Panc1 (cell line): ENCODE results near the gene SLCO2A1. TPM values are rescaled to one million over a fixed set of nuclear protein-coding genes. Genes with fewer than 3 reads are reported as not detected.

ENCODE experiments used
- ATAC-seq: fragments of 200-7000 bp; cut with Tn5 transposase; 2 replicates; pipeline ENCODE4 v1.9.1; 2020; ENCODE audit warnings: mild to moderate bottlenecking, moderate library complexity
- BruUV-seq: library from RNA; stranded (reverse); fragments of 400-500 nt; replicated peaks from 2 replicates; lab custom pipeline; 2021; lab: Mats Ljungman, UMichigan
- CTCF ChIA-PET: fragments of 300-600 bp; sonication (Branson Sonifier 250); formaldehyde crosslinking; loops from one replicate; lab custom pipeline; 2022; ENCODE audit warnings: antibody characterized with exemption; lab: Charles Lee
- POLR2A ChIA-PET: fragments of 300-600 bp; sonication (Branson Sonifier 250); formaldehyde crosslinking; loops from one replicate; lab custom pipeline; 2022; ENCODE audit warnings: antibody characterized with exemption; lab: Charles Lee
- DNase-seq: peaks from one replicate; pipeline ENCODE4 v3.0.0-alpha.2; 2010; ENCODE audit warnings: low read depth, low spot score
- H3K27ac ChIP-seq: 2 replicates; pipeline ENCODE4 v1.5.1; 2011; ENCODE audit warnings: mild to moderate bottlenecking, low read length, inconsistent platforms
- H3K27me3 ChIP-seq: fragments of 200-500 bp; sonication (Bioruptor generic); 2 replicates; pipeline ENCODE4 v1.6.0; 2014; ENCODE audit warnings: low read length, inconsistent platforms; ENCODE audit not compliant: control insufficient read depth, insufficient read depth
- H3K36me3 ChIP-seq: fragments of 200-500 bp; sonication (Bioruptor generic); 2 replicates; pipeline ENCODE4 v1.5.1; 2014; ENCODE audit warnings: inconsistent platforms, mild to moderate bottlenecking, low read length, moderate library complexity; ENCODE audit not compliant: control insufficient read depth, insufficient read depth
- H3K4me1 ChIP-seq: 2 replicates; pipeline ENCODE4 v1.5.1; 2011; ENCODE audit warnings: inconsistent platforms, mild to moderate bottlenecking, low read length, moderate library complexity; ENCODE audit not compliant: control insufficient read depth, insufficient read depth
- H3K4me3 ChIP-seq, 2 experiments: 2 replicates each; pipeline ENCODE4 v1.5.1; 2011 to 2012; ENCODE audit warnings: low read depth in 2 of 2, low read length in 2 of 2, mild to moderate bottlenecking in 2 of 2, inconsistent platforms in 1 of 2, moderate library complexity in 1 of 2
- H3K9me3 ChIP-seq: fragments of 200-500 bp; sonication (Bioruptor generic); 2 replicates; pipeline ENCODE4 v1.5.1; 2014; ENCODE audit warnings: low read depth, mild to moderate bottlenecking, inconsistent platforms, low read length, moderate library complexity; ENCODE audit not compliant: control insufficient read depth, insufficient read depth
- CTCF ChIP-seq: fragments of 450-650 bp; IDR thresholded peaks from 2 replicates; pipeline ENCODE4 v1.5.1; 2017; ENCODE audit warnings: mild to moderate bottlenecking
- POLR2AphosphoS5 ChIP-seq: IDR thresholded peaks from 2 replicates; pipeline ENCODE4 v1.6.1; 2012; ENCODE audit warnings: mild to moderate bottlenecking, low read depth, low read length, moderate library complexity
- REST ChIP-seq, 2 experiments: IDR thresholded peaks; 2 replicates each; pipeline ENCODE4 v1.6.1; 2011 to 2012; ENCODE audit warnings: low read depth in 2 of 2, control low read depth in 1 of 2, low read length in 1 of 2, mild to moderate bottlenecking in 1 of 2, moderate library complexity in 1 of 2; ENCODE audit not compliant: insufficient read depth in 1 of 2
- SIN3A ChIP-seq: IDR thresholded peaks from 2 replicates; pipeline ENCODE4 v1.6.1; 2012; ENCODE audit warnings: low read depth, mild to moderate bottlenecking, low read length, moderate library complexity, borderline replicate concordance; ENCODE audit not compliant: insufficient read depth
- TCF7L2 ChIP-seq: IDR thresholded peaks from 2 replicates; pipeline ENCODE4 v1.6.1; 2011; ENCODE audit warnings: mild to moderate bottlenecking, low read depth, low read length, inconsistent platforms
- in situ Hi-C: cut with HindIII; loops from 2 replicates; pipeline ENCODE4 v1.10.0; 2016; ENCODE audit warnings: low sequenced_read_pairs, low pct_unique_long_range_greater_than_20kb
- intact Hi-C: fragments of 100-400 bp; cut with micrococcal nuclease; formaldehyde crosslinking; loops from one replicate; pipeline ENCODE4 v1.10.0; 2022; ENCODE audit not compliant: unreplicated experiment
- total RNA-seq: library from RNA; stranded (reverse); gene quantifications from one replicate; pipeline ENCODE4 v1.2.1, GENCODE V29; 2021; ENCODE audit not compliant: unreplicated experiment

The SLCO2A1 gene
- total RNA-seq, 1 experiment from 2014 or later = 0.62 TPM

- intact Hi-C loops (no loop called here), in situ Hi-C loops (no loop called here)
- H3K36me3 ChIP-seq = no peaks in the 10 kb centered on the region
- no peak overlapping the region for H3K4me3 ChIP-seq
- TF ChIP-seq TCF7L2 (no peak), REST (IDR thresholded peaks at IDR 0.05; ENCODE audit: insufficient read depth in 1 of 2, low read depth in 2 of 2, low read length in 1 of 2) (no peak), SIN3A (no peak), CTCF (no peak), POLR2AphosphoS5 (no peak)
- no peaks in the 10 kb centered on the region for H3K4me1 ChIP-seq
- ChIA-PET POLR2A (no interaction called here), CTCF (no interaction called here)
- no peaks in the 10 kb centered on the region for H3K27me3 ChIP-seq
- H3K9me3 ChIP-seq = no peaks in the 10 kb centered on the region
- no peak for DNase-seq
- no peak overlapping the region for H3K27ac ChIP-seq
- ATAC-seq = no peak
- BruUV-seq = no TSS peak
Measured at GRCh38 chr3:134074001-134074789, 44.5 kb upstream of the SLCO2A1 start.

- Histone ChIP-seq H3K36me3 (no peaks in the 10 kb centered on the region), H3K4me3 (no peak overlapping the region), H3K27ac (no peak overlapping the region), H3K27me3 (no peaks in the 10 kb centered on the region), H3K9me3 (no peaks in the 10 kb centered on the region), H3K4me1 (no peaks in the 10 kb centered on the region)
- ATAC-seq (no peak), DNase-seq (no peak)
- CTCF ChIA-PET = no interaction called here
- TF ChIP-seq REST (IDR thresholded peaks at IDR 0.05; ENCODE audit: insufficient read depth in 1 of 2, low read depth in 2 of 2, low read length in 1 of 2) (no peak), SIN3A (no peak), CTCF (no peak), POLR2AphosphoS5 (no peak), TCF7L2 (no peak)
- in situ Hi-C loops = no loop called here
- POLR2A ChIA-PET = no interaction called here
- BruUV-seq = no TSS peak
- intact Hi-C loops = no loop called here
Measured at GRCh38 chr3:134073583-134073945, 43.8 kb upstream of the SLCO2A1 start.
